H1 (cell line): ENCODE data around the gene STK11IP. TPM values are rescaled to one million over a fixed set of nuclear protein-coding genes. Genes with fewer than 3 reads are reported as not detected.

ENCODE experiments used
- CTCF ChIA-PET: fragments of 300-600 bp; sonication (Branson Sonifier 250); formaldehyde crosslinking; loops from one replicate; lab custom pipeline; 2021; ENCODE audit not compliant: partially characterized antibody; lab: Charles Lee
- POLR2A ChIA-PET: fragments of 300-600 bp; sonication (Branson Sonifier 250); formaldehyde crosslinking; loops from one replicate; lab custom pipeline; 2021; ENCODE audit warnings: inconsistent platforms; ENCODE audit not compliant: partially characterized antibody; lab: Charles Lee
- DNase-seq, 2 experiments: peaks; one replicate each; pipeline versions ENCODE4 v3.0.0 to v3.0.0-alpha.2; 2010 to 2022; ENCODE audit warnings: low spot score in 2 of 2, low read depth in 1 of 2, mixed read lengths in 1 of 2
- FAIRE-seq: peaks from 2 replicates; lab custom pipeline; 2011; peaks lifted over from hg19 to GRCh38; lab: Jason Lieb, UNC
- H2AFZ ChIP-seq: 2 replicates; pipeline ENCODE4 v1.8.1; 2012; ENCODE audit warnings: low read length, inconsistent platforms
- H2AK5ac ChIP-seq: 2 replicates; pipeline ENCODE4 v1.6.1; 2013; ENCODE audit warnings: low read depth, low read length
- H2BK120ac ChIP-seq: replicated peaks from 2 replicates; pipeline ENCODE3; 2013; ENCODE audit warnings: low read depth, low read length, inconsistent platforms
- H2BK12ac ChIP-seq: 2 replicates; pipeline ENCODE4 v1.6.1; 2013; ENCODE audit warnings: low read depth, low read length
- H2BK15ac ChIP-seq: 2 replicates; pipeline ENCODE4 v1.6.1; 2013; ENCODE audit warnings: low read length
- H2BK20ac ChIP-seq: 2 replicates; pipeline ENCODE4 v1.6.1; 2013; ENCODE audit warnings: low read length
- H2BK5ac ChIP-seq: 2 replicates; pipeline ENCODE4 v1.6.1; 2013; ENCODE audit warnings: low read depth, low read length
- H3K14ac ChIP-seq: 2 replicates; pipeline ENCODE4 v1.6.1; 2013; ENCODE audit warnings: inconsistent platforms; ENCODE audit not compliant: insufficient read length
- H3K18ac ChIP-seq: 2 replicates; pipeline ENCODE4 v1.6.1; 2013; ENCODE audit warnings: low read length; ENCODE audit errors: extremely low read depth
- H3K23ac ChIP-seq: 2 replicates; pipeline ENCODE4 v1.6.1; 2013; ENCODE audit warnings: inconsistent platforms; ENCODE audit not compliant: insufficient read length
- H3K23me2 ChIP-seq: 2 replicates; pipeline ENCODE4 v1.6.1; 2013; ENCODE audit warnings: low read depth, low read length
- H3K27ac ChIP-seq: 2 replicates; pipeline ENCODE4 v1.6.1; 2011; ENCODE audit warnings: low read depth, low read length, inconsistent platforms
- H3K27me3 ChIP-seq, 4 experiments: replicated peaks in 1 of 4; 1 replicate in 1 of 4; 2 replicates in 3 of 4; pipeline versions ENCODE4 v1.6.1 to v1.8.1; 2011 to 2013; ENCODE audit warnings: low read length in 3 of 4, mild to moderate bottlenecking in 3 of 4, inconsistent platforms in 2 of 4, mixed read lengths in 2 of 4, moderate library complexity in 1 of 4; ENCODE audit not compliant: control insufficient read depth in 3 of 4, insufficient read depth in 3 of 4; ENCODE audit errors: extremely low read depth in 1 of 4
- H3K36me3 ChIP-seq, 4 experiments: 2 replicates each; pipeline versions ENCODE4 v1.6.1 to v1.8.1; 2011 to 2013; ENCODE audit warnings: mild to moderate bottlenecking in 4 of 4, low read length in 3 of 4, moderate library complexity in 2 of 4, control low read depth in 1 of 4, inconsistent platforms in 1 of 4; ENCODE audit not compliant: insufficient read depth in 4 of 4, control insufficient read depth in 2 of 4
- H3K4ac ChIP-seq: replicated peaks from 2 replicates; pipeline ENCODE3; 2013; ENCODE audit warnings: low read length, low read depth, mixed read lengths, inconsistent platforms; ENCODE audit not compliant: insufficient read length
- H3K4me1 ChIP-seq, 4 experiments: replicated peaks in 1 of 4; 1 replicate in 1 of 4; 2 replicates in 3 of 4; pipeline versions ENCODE4 v1.6.1 to v1.8.1; 2011 to 2013; ENCODE audit warnings: low read length in 3 of 4, inconsistent platforms in 2 of 4, mixed read lengths in 1 of 4; ENCODE audit not compliant: insufficient read depth in 4 of 4, control insufficient read depth in 3 of 4
- H3K4me2 ChIP-seq, 2 experiments: 2 replicates each; pipeline versions ENCODE4 v1.6.1 to v1.8.1; 2011 to 2013; ENCODE audit warnings: low read depth in 2 of 2, low read length in 2 of 2, control low read depth in 1 of 2, inconsistent platforms in 1 of 2, mild to moderate bottlenecking in 1 of 2; ENCODE audit not compliant: insufficient read depth in 1 of 2
- H3K4me3 ChIP-seq, 4 experiments: fragments of 200-600, 300-600 bp in 1 of 4; sonication (generic), shearing (Covaris generic), sonication (Bioruptor Twin) in 1 of 4; 2 replicates each; pipeline versions ENCODE4 v1.5.1 to v1.8.1; 2011 to 2016; ENCODE audit warnings: low read length in 4 of 4, low read depth in 3 of 4, control low read depth in 2 of 4, inconsistent platforms in 2 of 4, mild to moderate bottlenecking in 2 of 4, mixed read lengths in 1 of 4, moderate library complexity in 1 of 4; ENCODE audit not compliant: insufficient read depth in 2 of 4; ENCODE audit errors: extremely low read depth in 1 of 4
- H3K56ac ChIP-seq: replicated peaks from 2 replicates; pipeline ENCODE3; 2013; ENCODE audit warnings: low read depth, mild to moderate bottlenecking, mixed read lengths, low read length, inconsistent platforms; ENCODE audit not compliant: insufficient read length
- H3K79me1 ChIP-seq: 2 replicates; pipeline ENCODE4 v1.6.1; 2013; ENCODE audit warnings: low read depth, low read length, control low read depth
- H3K79me2 ChIP-seq, 2 experiments: 2 replicates each; pipeline versions ENCODE4 v1.6.1 to v1.8.1; 2012 to 2013; ENCODE audit warnings: low read length in 2 of 2, mild to moderate bottlenecking in 2 of 2, inconsistent platforms in 1 of 2; ENCODE audit not compliant: insufficient read depth in 2 of 2, control insufficient read depth in 1 of 2
- H3K9ac ChIP-seq, 4 experiments: replicated peaks in 1 of 4; 1 replicate in 1 of 4; 2 replicates in 3 of 4; pipeline versions ENCODE4 v1.6.1 to v1.8.1; 2011 to 2013; ENCODE audit warnings: low read depth in 3 of 4, low read length in 3 of 4, control low read depth in 2 of 4, mild to moderate bottlenecking in 2 of 4, moderate library complexity in 2 of 4, inconsistent platforms in 1 of 4; ENCODE audit errors: extremely low read depth in 1 of 4
- H3K9me3 ChIP-seq, 2 experiments: 2 replicates each; pipeline versions ENCODE4 v1.6.1 to v1.8.1; 2012 to 2013; ENCODE audit warnings: mild to moderate bottlenecking in 2 of 2, moderate library complexity in 2 of 2, control low read depth in 1 of 2, inconsistent platforms in 1 of 2, low read depth in 1 of 2, low read length in 1 of 2, mixed read lengths in 1 of 2; ENCODE audit not compliant: insufficient read depth in 2 of 2
- H4K20me1 ChIP-seq, 2 experiments: replicated peaks in 1 of 2; 2 replicates each; pipeline versions ENCODE3 to v1.8.1; 2011 to 2013; ENCODE audit warnings: inconsistent platforms in 2 of 2, low read length in 2 of 2, mild to moderate bottlenecking in 1 of 2; ENCODE audit not compliant: insufficient read depth in 2 of 2, control insufficient read depth in 1 of 2
- H4K5ac ChIP-seq: 2 replicates; pipeline ENCODE4 v1.6.1; 2013; ENCODE audit warnings: low read length, low read depth, mixed read lengths, inconsistent platforms; ENCODE audit not compliant: insufficient read length
- H4K8ac ChIP-seq: 2 replicates; pipeline ENCODE4 v1.8.0; 2013; ENCODE audit warnings: mild to moderate bottlenecking, moderate library complexity, low read length, inconsistent platforms; ENCODE audit not compliant: insufficient read depth; ENCODE audit errors: extremely low read depth
- H4K91ac ChIP-seq: replicated peaks from 2 replicates; pipeline ENCODE3; 2013; ENCODE audit warnings: low read length, mixed read lengths, inconsistent platforms; ENCODE audit not compliant: insufficient read length
- CBX5 ChIP-seq: fragments of 300-800, 300-1000 bp; sonication (generic); IDR thresholded peaks from 2 replicates; pipeline ENCODE4 v1.7.1; 2016; ENCODE audit warnings: antibody characterized with exemption, low read length, low read depth
- CEBPB ChIP-seq: IDR thresholded peaks from 2 replicates; pipeline ENCODE4 v1.6.1; 2012; ENCODE audit warnings: low read depth, low read length
- EP300 ChIP-seq, 2 experiments: IDR thresholded peaks; 1 replicate in 1 of 2; 2 replicates in 1 of 2; pipeline ENCODE4 v1.6.1; 2011 to 2012; ENCODE audit warnings: low read depth in 2 of 2, low read length in 2 of 2, mild to moderate bottlenecking in 2 of 2, borderline replicate concordance in 1 of 2, inconsistent platforms in 1 of 2, moderate library complexity in 1 of 2
- FOSL1 ChIP-seq: IDR thresholded peaks from 2 replicates; pipeline ENCODE4 v1.6.1; 2011; ENCODE audit warnings: mild to moderate bottlenecking, low read depth, low read length, moderate library complexity; ENCODE audit not compliant: insufficient read depth
- GABPA ChIP-seq: IDR thresholded peaks from 2 replicates; pipeline ENCODE4 v1.6.1; 2011; ENCODE audit warnings: mild to moderate bottlenecking, low read length, moderate library complexity, borderline replicate concordance; ENCODE audit not compliant: insufficient read depth
- NRF1 ChIP-seq: IDR thresholded peaks from 2 replicates; pipeline ENCODE4 v1.6.1; 2011; ENCODE audit warnings: mild to moderate bottlenecking, low read depth, low read length, improper control_type of control experiment
- POLR2AphosphoS5 ChIP-seq: IDR thresholded peaks from 2 replicates; pipeline ENCODE4 v1.6.1; 2011; ENCODE audit warnings: low read depth, low read length
- RAD21 ChIP-seq, 2 experiments: IDR thresholded peaks in 1 of 2; conservative IDR thresholded peaks in 1 of 2; 2 replicates each; pipeline ENCODE4 v1.6.1; 2011; ENCODE audit warnings: low read depth in 2 of 2, low read length in 2 of 2, improper control_type of control experiment in 1 of 2, inconsistent platforms in 1 of 2, mild to moderate bottlenecking in 1 of 2, moderate library complexity in 1 of 2
- RFX5 ChIP-seq: IDR thresholded peaks from 2 replicates; pipeline ENCODE4 v1.6.1; 2011; ENCODE audit warnings: low read depth, low read length, improper control_type of control experiment, borderline replicate concordance
- SAP30 ChIP-seq: fragments of 300-600 bp; sonication (generic); IDR thresholded peaks from 2 replicates; pipeline ENCODE4 v1.7.1; 2012; ENCODE audit warnings: low read length, moderate library complexity, mild to moderate bottlenecking, inconsistent platforms; ENCODE audit not compliant: insufficient read depth, insufficient replicate concordance
- WGBS, 2 experiments: shearing (Covaris generic) in 1 of 2; methylation state at CpG; one replicate each; pipeline versions ENCODE4 v1.1.6 to v1.1.7; 2013 to 2015; ENCODE audit warnings: low lambda C conversion rate in 2 of 2, mixed read lengths in 2 of 2, inconsistent platforms in 1 of 2, low coverage in 1 of 2, missing lambda C conversion rate in 1 of 2; ENCODE audit not compliant: insufficient replicate concordance in 2 of 2, insufficient coverage in 1 of 2, insufficient read length in 1 of 2; ENCODE audit errors: extremely low coverage in 1 of 2, missing lambda C conversion rate in 1 of 2; 5-methylcytosine and 5-hydroxymethylcytosine counted together
- polyA plus RNA-seq, 7 experiments: library from polyadenylated mRNA; depleted of rRNA in 3 of 7; stranded (reverse) in 5 of 7; unstranded in 2 of 7; fragments of >200 nt in 5 of 7; fragments of 200-250 nt in 2 of 7; gene quantifications; 1 replicate in 5 of 7; 2 replicates in 1 of 7; 4 replicates in 1 of 7; pipeline versions ENCODE4 v1.2.1 to v1.2.3, GENCODE V29; 2011 to 2013; ENCODE audit warnings: missing spikeins in 2 of 7, mixed read lengths in 2 of 7
- total RNA-seq: library from RNA; stranded (reverse); fragmentation: NEBNext Ultra II Directional; extraction: Animal tissue kit (Norgen Biotek cat#: 25700); gene quantifications from 2 replicates; pipeline ENCODE4 v1.2.1, GENCODE V29; 2021

STK11IP gene
- total and polyA plus RNA-seq, 2 of the 8 experiments (the other 6 are each of a cell fraction or from before 2014, with no cell fraction given): 18.5 to 29.6 TPM

- no peak overlapping the region for H3K23ac ChIP-seq
- 34% methylated on average over 9 of the region's 9 CpGs; no CpG with 5 or more reads in 1 of the 2 experiments for WGBS, 2 experiments
- no peak overlapping the region for H3K14ac ChIP-seq
- peaks cover 2% of the 10 kb centered on the region; the same call in 1 of the 2 replicates for H3K23me2 ChIP-seq
- H3K36me3 ChIP-seq: peaks cover 0 to 6% (median 0%) of the 10 kb centered on the region in 4 experiments; a peak in 4 of 8 replicates
- H2BK120ac ChIP-seq: peak overlapping the region; percentile 1
- H2AK5ac ChIP-seq: peak overlapping the region; percentile 54; the same call in 1 of the 2 replicates
- no peak for DNase-seq
- POLR2A ChIA-PET: interaction anchor here (0.6 to 13.4 kb wide), 20 partner anchors 10 to 614 kb away, joined by 3 to 127 read pairs (median 6); partner anchors contain the start of genes CHPF, GMPPA, INHA and OBSL1
- H2AFZ ChIP-seq: peak overlapping the region; percentile 91
- H2BK5ac ChIP-seq: peak overlapping the region; percentile 95
- no peak for FAIRE-seq
- H2BK12ac ChIP-seq: 0 out of 2 replicates have a peak overlapping the region, but pooled peaks have one; percentile 46
- H2BK20ac ChIP-seq: no peak overlapping the region; the same call in 1 of the 2 replicates
- peak overlapping the region; percentile 92 for H2BK15ac ChIP-seq
- H4K91ac ChIP-seq: peak overlapping the region; percentile 80
- H3K4me2 ChIP-seq: peak overlapping the region; percentile 84 to 88
- H3K4me1 ChIP-seq: peaks cover 0 to 13% (median 2%) of the 10 kb centered on the region in 4 experiments; a peak in 4 of 7 replicates
- peak overlapping the region; percentile 82; the same call in 1 of the 2 replicates for H4K8ac ChIP-seq
- H4K5ac ChIP-seq: peak overlapping the region; percentile 77
- peak overlapping the region in 2 of 4 experiments; percentile 48 to 71; a peak in 4 of 7 replicates for H3K9ac ChIP-seq
- no peaks in the 10 kb centered on the region; the same call in 1 of the 2 replicates for H3K79me1 ChIP-seq
- H3K27ac ChIP-seq: 0 out of 2 replicates have a peak overlapping the region, but pooled peaks have one; percentile 4
- CTCF ChIA-PET: interaction anchor here (0.7 to 14.4 kb wide), 9 partner anchors 22 to 77 kb away, joined by 3 to 143 read pairs (median 4); partner anchors contain the start of genes INHA and OBSL1
- no peaks in the 10 kb centered on the region for H3K9me3 ChIP-seq
- no peak overlapping the region for H3K56ac ChIP-seq
- H3K27me3 ChIP-seq: no peaks in the 10 kb centered on the region
- no peaks in the 10 kb centered on the region for H3K79me2 ChIP-seq
- no peaks in the 10 kb centered on the region for H4K20me1 ChIP-seq
- H3K4ac ChIP-seq: no peak overlapping the region
- H3K18ac ChIP-seq: peak overlapping the region; percentile 81; the same call in 1 of the 2 replicates
- peak overlapping the region; percentile 75 to 87 (median 84) for H3K4me3 ChIP-seq
- TF ChIP-seq SAP30: no peak
- no peak for TF ChIP-seq GABPA
- TF ChIP-seq FOSL1: no peak
- no peak for TF ChIP-seq POLR2AphosphoS5
- no peak for TF ChIP-seq NRF1
- no peak for TF ChIP-seq RFX5
- no peak for TF ChIP-seq CBX5
- TF ChIP-seq CEBPB: no peak
- TF ChIP-seq EP300 (IDR thresholded peaks at IDR 0.05; ENCODE audit: borderline replicate concordance in 1 of 2, low read depth in 2 of 2, low read length in 2 of 2): no peak
- TF ChIP-seq RAD21 (IDR thresholded peaks at IDR 0.05 in 1 of 2, conservative IDR thresholded peaks at IDR 0.05 in 1 of 2; ENCODE audit: low read depth in 2 of 2, low read length in 2 of 2): no peak
Observed at GRCh38 chr2:219598308-219599078, 836 bp downstream of the STK11IP start.
